MCF 10A (cell line): ENCODE data around the gene DAB1. TPM values are rescaled to one million over a fixed set of nuclear protein-coding genes. Genes with fewer than 3 reads are reported as not detected.

Experiments used
- BruUV-seq: library from RNA; stranded (reverse); fragments of 400-500 nt; replicated peaks from 2 replicates; lab custom pipeline; 2021; lab: Mats Ljungman, UMichigan
- CTCF ChIA-PET: fragments of 300-600 bp; sonication (Branson Sonifier 250); formaldehyde crosslinking; extraction: SDS; loops from one replicate; lab custom pipeline; 2021; ENCODE audit warnings: antibody characterized with exemption, inconsistent platforms; lab: Yijun Ruan, JAX
- POLR2A ChIA-PET: fragments of 300-600, 350-650 bp; sonication (Branson Sonifier 250); formaldehyde crosslinking; extraction: SDS; loops from one replicate; lab custom pipeline; 2020; ENCODE audit warnings: antibody characterized with exemption, inconsistent platforms; lab: Yijun Ruan, JAX
- DNase-seq: peaks from one replicate; pipeline ENCODE4 v3.0.0-alpha.2; 2018; ENCODE audit not compliant: unreplicated experiment
- H3K27ac Mint-ChIP-seq: one replicate; pipeline ENCODE4 v1.8.0; 2022; ENCODE audit warnings: mild to moderate bottlenecking, low read depth, mixed read lengths; ENCODE audit not compliant: unreplicated experiment
- H3K27me3 Mint-ChIP-seq: one replicate; pipeline ENCODE4 v1.8.0; 2022; ENCODE audit warnings: mixed read lengths; ENCODE audit not compliant: insufficient read depth, unreplicated experiment
- H3K36me3 Mint-ChIP-seq: one replicate; pipeline ENCODE4 v1.8.0; 2022; ENCODE audit warnings: mild to moderate bottlenecking, moderate library complexity, mixed read lengths; ENCODE audit not compliant: insufficient read depth, unreplicated experiment
- H3K4me1 Mint-ChIP-seq: one replicate; pipeline ENCODE4 v1.8.0; 2022; ENCODE audit warnings: mixed read lengths; ENCODE audit not compliant: insufficient read depth, unreplicated experiment
- H3K4me3 Mint-ChIP-seq: one replicate; pipeline ENCODE4 v1.8.0; 2022; ENCODE audit warnings: mild to moderate bottlenecking, moderate library complexity, mixed read lengths; ENCODE audit not compliant: unreplicated experiment
- H3K9me3 Mint-ChIP-seq: one replicate; pipeline ENCODE4 v1.8.0; 2022; ENCODE audit warnings: mixed read lengths; ENCODE audit not compliant: unreplicated experiment
- intact Hi-C: fragments of 100-400 bp; cut with micrococcal nuclease; formaldehyde crosslinking; loops from 2 replicates; pipeline ENCODE4 v1.14.1; 2022
- total RNA-seq: library from RNA; stranded (reverse); gene quantifications from 2 replicates; pipeline ENCODE4 v1.2.3, GENCODE V29; 2022
- TF ChIP-seq, protein P1 (sequence below): fragments of 200-600 bp; IDR thresholded peaks from one replicate; pipeline ENCODE4 v1.8.0; 2022; ENCODE audit warnings: antibody characterized with exemption, mild to moderate bottlenecking; ENCODE audit not compliant: unreplicated experiment

Gene DAB1
- total RNA-seq, 1 experiment from 2014 or later, result not detected

DNA sequence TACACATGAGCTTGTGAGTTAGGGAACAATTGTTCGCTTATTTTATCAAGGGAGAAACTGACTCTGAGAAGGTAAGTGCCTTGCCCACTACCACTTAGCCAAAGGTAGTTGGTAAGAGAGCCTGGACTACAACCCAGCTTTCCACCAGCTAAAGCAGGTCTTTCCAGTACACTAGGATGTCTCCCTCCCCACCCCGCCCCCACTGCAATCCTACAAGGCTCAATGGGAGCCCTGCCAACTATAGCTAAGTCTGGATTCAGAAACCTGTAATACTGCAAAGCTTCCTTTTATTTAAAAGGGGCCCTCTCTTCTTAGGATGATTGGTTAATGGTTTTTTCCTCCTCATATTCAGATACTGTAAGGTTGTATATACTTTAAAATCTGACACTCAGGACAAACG, 356.0 kb downstream of the DAB1 start:
- no peak overlapping the region for H3K27ac Mint-ChIP-seq

DNA sequence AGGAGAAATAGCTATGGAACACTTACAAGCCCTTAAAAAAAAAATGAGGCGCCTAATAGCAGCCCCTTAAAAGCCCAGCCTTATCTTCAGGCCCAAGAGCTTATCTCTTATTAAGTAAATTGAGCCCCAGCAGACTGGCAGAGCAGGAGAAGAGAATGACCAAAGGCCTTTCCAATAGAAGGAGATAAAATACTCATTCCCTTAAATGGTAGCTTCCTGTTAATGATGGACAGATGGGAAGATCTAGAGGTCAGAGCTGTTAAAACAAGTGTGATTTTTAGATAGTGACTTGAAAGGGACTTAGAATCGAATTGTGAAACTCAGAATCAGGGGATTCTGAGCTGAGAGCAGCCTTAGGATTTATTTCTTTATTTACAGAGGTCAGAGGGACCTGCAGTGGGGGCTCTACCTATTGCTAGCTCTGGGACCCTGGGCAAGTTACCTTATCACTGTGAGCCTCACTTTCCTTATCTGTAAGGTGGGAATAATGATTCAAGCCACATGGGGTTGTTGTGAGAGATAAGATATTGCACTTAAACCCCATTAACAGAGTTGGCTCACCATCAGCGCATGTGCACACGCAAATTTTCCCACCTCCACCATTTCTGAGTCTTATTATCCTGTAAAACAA, 356.8 kb downstream of the DAB1 start:
- intact Hi-C loops, result no loop called here
- no TSS peak for BruUV-seq
- H3K27me3 Mint-ChIP-seq, result no peaks in the 10 kb centered on the region
- DNase-seq, result no peak
- POLR2A ChIA-PET, result interaction anchor here (0.6 kb wide), 1 partner anchor 1135 kb away, joined by 3 read pairs; no protein-coding TSS in a partner anchor
- H3K36me3 Mint-ChIP-seq, result no peaks in the 10 kb centered on the region
- H3K9me3 Mint-ChIP-seq, result no peaks in the 10 kb centered on the region
- CTCF ChIA-PET, result no interaction called here
- TF ChIP-seq, protein P1, sequence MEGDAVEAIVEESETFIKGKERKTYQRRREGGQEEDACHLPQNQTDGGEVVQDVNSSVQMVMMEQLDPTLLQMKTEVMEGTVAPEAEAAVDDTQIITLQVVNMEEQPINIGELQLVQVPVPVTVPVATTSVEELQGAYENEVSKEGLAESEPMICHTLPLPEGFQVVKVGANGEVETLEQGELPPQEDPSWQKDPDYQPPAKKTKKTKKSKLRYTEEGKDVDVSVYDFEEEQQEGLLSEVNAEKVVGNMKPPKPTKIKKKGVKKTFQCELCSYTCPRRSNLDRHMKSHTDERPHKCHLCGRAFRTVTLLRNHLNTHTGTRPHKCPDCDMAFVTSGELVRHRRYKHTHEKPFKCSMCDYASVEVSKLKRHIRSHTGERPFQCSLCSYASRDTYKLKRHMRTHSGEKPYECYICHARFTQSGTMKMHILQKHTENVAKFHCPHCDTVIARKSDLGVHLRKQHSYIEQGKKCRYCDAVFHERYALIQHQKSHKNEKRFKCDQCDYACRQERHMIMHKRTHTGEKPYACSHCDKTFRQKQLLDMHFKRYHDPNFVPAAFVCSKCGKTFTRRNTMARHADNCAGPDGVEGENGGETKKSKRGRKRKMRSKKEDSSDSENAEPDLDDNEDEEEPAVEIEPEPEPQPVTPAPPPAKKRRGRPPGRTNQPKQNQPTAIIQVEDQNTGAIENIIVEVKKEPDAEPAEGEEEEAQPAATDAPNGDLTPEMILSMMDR, result no peak
- no peak overlapping the region for H3K27ac Mint-ChIP-seq
- H3K4me1 Mint-ChIP-seq, result no peaks in the 10 kb centered on the region
- no peak overlapping the region for H3K4me3 Mint-ChIP-seq

More for the DNA sequence above, 356.0 kb downstream of the DAB1 start:
- H3K36me3 Mint-ChIP-seq, result no peaks in the 10 kb centered on the region
- intact Hi-C loops, result no loop called here
- peak; percentile 11 for DNase-seq
- H3K4me3 Mint-ChIP-seq, result no peak overlapping the region
- POLR2A ChIA-PET, result interaction anchor here (0.6 kb wide), 1 partner anchor 1134 kb away, joined by 3 read pairs; no protein-coding TSS in a partner anchor
- CTCF ChIA-PET, result no interaction called here
- BruUV-seq, result no TSS peak
- no peaks in the 10 kb centered on the region for H3K9me3 Mint-ChIP-seq
- TF ChIP-seq, protein P1, result no peak
- no peaks in the 10 kb centered on the region for H3K4me1 Mint-ChIP-seq
- no peaks in the 10 kb centered on the region for H3K27me3 Mint-ChIP-seq

DNA sequence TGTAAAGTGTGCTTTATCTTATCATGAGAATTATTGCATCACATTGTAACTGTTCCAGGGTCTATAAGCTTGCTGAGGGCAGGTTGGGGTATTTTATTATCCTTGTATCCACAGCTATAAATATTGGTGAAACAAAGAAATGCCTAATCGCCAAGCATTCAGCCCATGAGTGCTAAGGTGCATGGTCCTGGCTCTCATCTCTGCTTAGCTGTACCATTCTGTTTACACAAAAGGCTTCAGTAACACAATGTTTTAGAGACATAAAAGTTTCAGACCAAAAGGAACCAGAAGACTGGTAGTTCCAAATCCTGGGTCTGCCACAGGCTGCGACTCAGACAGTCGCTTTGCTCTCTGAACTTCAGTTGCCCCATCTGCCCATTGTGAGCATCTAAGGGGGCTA, 358.4 kb downstream of the DAB1 start:
- no TSS peak for BruUV-seq
- DNase-seq, result no peak
- H3K9me3 Mint-ChIP-seq, result no peaks in the 10 kb centered on the region
- no peaks in the 10 kb centered on the region for H3K4me1 Mint-ChIP-seq
- no peaks in the 10 kb centered on the region for H3K36me3 Mint-ChIP-seq
- no peak overlapping the region for H3K27ac Mint-ChIP-seq
- ChIA-PET POLR2A (no interaction called here), CTCF (interaction anchor here (0.5 kb wide), 1 partner anchor 28 kb away, joined by 3 read pairs; no protein-coding TSS in a partner anchor)
- no peaks in the 10 kb centered on the region for H3K27me3 Mint-ChIP-seq
- intact Hi-C loops, result no loop called here
- H3K4me3 Mint-ChIP-seq, result no peak overlapping the region
- TF ChIP-seq, protein P1, result no peak

DNA sequence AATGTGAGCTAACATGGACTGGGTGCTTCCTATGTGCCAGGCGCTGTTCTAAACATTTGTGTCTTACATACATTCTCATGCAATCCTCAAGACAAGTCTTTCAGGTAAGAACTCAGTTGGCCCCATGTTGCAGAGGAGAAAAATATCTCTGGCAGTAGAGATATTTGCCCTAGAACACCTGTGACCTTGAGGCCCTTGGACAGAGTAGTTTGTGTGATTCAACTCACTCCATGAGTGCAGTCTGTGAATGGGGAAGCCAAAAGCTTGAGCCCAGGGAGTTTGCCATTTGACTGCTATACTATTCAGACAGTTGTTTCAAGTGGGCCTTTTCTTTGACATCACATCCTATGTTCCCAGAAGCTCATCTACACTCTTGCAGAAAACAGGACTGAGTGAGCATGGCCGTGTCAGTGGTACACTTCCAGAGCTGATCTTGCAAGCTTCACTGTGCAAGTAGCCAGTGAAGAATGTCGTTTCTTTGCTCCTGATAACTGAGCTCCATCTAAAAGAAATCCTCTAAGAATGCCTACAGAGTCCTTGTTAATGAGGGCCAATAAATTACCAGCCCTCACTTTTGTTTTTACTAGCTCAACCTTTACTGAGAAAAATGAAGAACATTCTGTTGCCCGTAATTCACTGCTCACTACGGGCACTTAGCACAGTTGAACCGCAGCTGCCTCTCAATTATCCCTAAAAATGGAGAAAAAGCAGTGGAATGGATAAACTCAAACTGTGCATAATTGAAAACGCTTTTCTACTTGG, 359.3 kb downstream of the DAB1 start:
- no peaks in the 10 kb centered on the region for H3K4me1 Mint-ChIP-seq
- H3K27ac Mint-ChIP-seq, result no peak overlapping the region
- intact Hi-C loops, result no loop called here
- H3K36me3 Mint-ChIP-seq, result no peaks in the 10 kb centered on the region
- no peak overlapping the region for H3K4me3 Mint-ChIP-seq
- ChIA-PET CTCF (interaction anchor here (0.6 kb wide), 1 partner anchor 274 kb away, joined by 3 read pairs; no protein-coding TSS in a partner anchor), POLR2A (interaction anchor here (0.7 kb wide), 1 partner anchor 1294 kb away, joined by 3 read pairs; no protein-coding TSS in a partner anchor)
- H3K27me3 Mint-ChIP-seq, result no peaks in the 10 kb centered on the region
- BruUV-seq, result no TSS peak
- TF ChIP-seq, protein P1, result no peak
- H3K9me3 Mint-ChIP-seq, result no peaks in the 10 kb centered on the region
- DNase-seq, result no peak
